OCI-LY1 (cell line): Measurements from ENCODE around the gene IFNLR1.

ENCODE experiments used
- CTCF ChIP-seq: fragments of 200-600 bp; sonication (generic), shearing (Covaris generic); IDR thresholded peaks from 2 replicates; pipeline ENCODE4 v1.5.1; 2017; ENCODE audit warnings: mild to moderate bottlenecking, antibody characterized with exemption, low read length, moderate library complexity, mixed read lengths
- EZH2 ChIP-seq: fragments of 200-600 bp; sonication (generic), shearing (Covaris generic); IDR thresholded peaks from 2 replicates; pipeline ENCODE4 v1.8.0; 2017; ENCODE audit warnings: borderline replicate concordance, mixed run types, mild to moderate bottlenecking, antibody characterized with exemption, low read length, moderate library complexity, mixed read lengths

- no peak for TF ChIP-seq CTCF
- no peak for TF ChIP-seq EZH2
These were observed 78.0 kb downstream of the IFNLR1 start for GRCh38 chr1:24109166-24109483.
